Activated CD4-positive, alpha-beta T cell treated with anti-CD3 and anti-CD28 coated beads, Interleukin-2, amount 50 U/mL, for 1 hour (primary cell): ENCODE results near the gene ARHGEF7.
"Not testable (repeated sequence)": the region's sequence is repeated elsewhere in the genome, so short reads cannot be mapped to it uniquely, and the experiment has no call there.

ENCODE experiments used
- DNase-seq: peaks from one replicate; pipeline ENCODE4 v3.0.0-alpha.2; 2020

The ARHGEF7 gene

GRCh38 chr13:111115061-111115964 is at the start of gene ARHGEF7:
Gene ARHGEF7, plus strand, starts transcription at chr13:111115310. Its CDS starts 217 bp downstream, at chr13:111115527.
- no peak for DNase-seq

GRCh38 chr13:111065698-111066097 is 49.4 kb upstream of the ARHGEF7 start:
- no peak for DNase-seq

- DNase-seq: no peak
These were observed 48.6 kb upstream of the ARHGEF7 start for GRCh38 chr13:111066544-111066943.

- DNase-seq: no peak
These were observed 47.1 kb upstream of the ARHGEF7 start for GRCh38 chr13:111068009-111068350.

- not testable (repeated sequence) for DNase-seq
These were observed 44.0 kb upstream of the ARHGEF7 start for GRCh38 chr13:111071120-111071519.

GRCh38 chr13:111071526-111071925 is 43.6 kb upstream of the ARHGEF7 start:
- DNase-seq: not testable (repeated sequence)

- no peak for DNase-seq
These were observed 40.3 kb upstream of the ARHGEF7 start for GRCh38 chr13:111074826-111075225.

- no peak for DNase-seq
These were observed 38.7 kb upstream of the ARHGEF7 start for GRCh38 chr13:111076155-111077013.

- DNase-seq: no peak
These were observed 35.7 kb upstream of the ARHGEF7 start for GRCh38 chr13:111079375-111079774.

GRCh38 chr13:111080642-111081041 is 34.5 kb upstream of the ARHGEF7 start:
- DNase-seq: no peak

- DNase-seq: no peak
These were observed 32.9 kb upstream of the ARHGEF7 start for GRCh38 chr13:111082240-111082639.

- not testable (repeated sequence) for DNase-seq
These were observed 32.3 kb upstream of the ARHGEF7 start for GRCh38 chr13:111082769-111083168.

GRCh38 chr13:111083693-111084092 is 31.4 kb upstream of the ARHGEF7 start:
- not testable (repeated sequence) for DNase-seq

- DNase-seq: no peak
These were observed 24.9 kb upstream of the ARHGEF7 start for GRCh38 chr13:111090169-111090568.

GRCh38 chr13:111092685-111093084 is 22.4 kb upstream of the ARHGEF7 start:
- no peak for DNase-seq

- no peak for DNase-seq
These were observed 22.0 kb upstream of the ARHGEF7 start for GRCh38 chr13:111093136-111093535.

- DNase-seq: no peak
These were observed 21.5 kb upstream of the ARHGEF7 start for GRCh38 chr13:111093634-111094033.

GRCh38 chr13:111095031-111095840 is 19.9 kb upstream of the ARHGEF7 start:
- DNase-seq: no peak

GRCh38 chr13:111095911-111096501 is 19.1 kb upstream of the ARHGEF7 start:
- no peak for DNase-seq

- no peak for DNase-seq
These were observed 15.8 kb upstream of the ARHGEF7 start for GRCh38 chr13:111099290-111099689.

GRCh38 chr13:111110054-111110453 is 5.1 kb upstream of the ARHGEF7 start:
- DNase-seq: no peak

- DNase-seq: no peak
These were observed 3.7 kb upstream of the ARHGEF7 start for GRCh38 chr13:111111376-111111937.
